HepG2 (cell line): Measurements from ENCODE around the gene PYDC2. TPM values are rescaled to one million over a fixed set of nuclear protein-coding genes. Genes with fewer than 3 reads are reported as not detected.

Experiments used
- HNF4G ChIP-seq, 2 experiments: sonication (generic) in 1 of 2; formaldehyde crosslinking in 1 of 2; IDR thresholded peaks; 2 replicates each; pipeline versions ENCODE4 v1.4.0 to v1.6.1; 2011 to 2020; ENCODE audit warnings: borderline replicate concordance in 2 of 2, low read depth in 2 of 2, mild to moderate bottlenecking in 2 of 2, low read length in 1 of 2, missing genetic modification reagents in 1 of 2, moderate library complexity in 1 of 2
- NONO ChIP-seq, 2 experiments: fragments of 450-650 bp in 1 of 2; sonication (generic) in 1 of 2; formaldehyde crosslinking in 1 of 2; IDR thresholded peaks in 1 of 2; conservative IDR thresholded peaks in 1 of 2; 2 replicates each; pipeline versions ENCODE4 v1.6.1 to v1.8.0; 2017 to 2022; ENCODE audit warnings: mild to moderate bottlenecking in 1 of 2, missing genetic modification reagents in 1 of 2, moderate library complexity in 1 of 2
- ZNF326 ChIP-seq: sonication (generic); formaldehyde crosslinking; IDR thresholded peaks from 2 replicates; pipeline ENCODE4 v1.4.0; 2020; ENCODE audit warnings: missing genetic modification reagents, borderline replicate concordance
- ZNF589 ChIP-seq: sonication (generic); formaldehyde crosslinking; conservative IDR thresholded peaks from 2 replicates; pipeline ENCODE4 v1.8.0; 2022; ENCODE audit warnings: mild to moderate bottlenecking, moderate library complexity, missing genetic modification reagents
- ZSCAN30 ChIP-seq: sonication (generic); formaldehyde crosslinking; IDR thresholded peaks from 2 replicates; pipeline ENCODE4 v1.5.0; 2020; ENCODE audit warnings: mild to moderate bottlenecking, missing genetic modification reagents
- ZSCAN31 ChIP-seq: sonication (generic); formaldehyde crosslinking; IDR thresholded peaks from 2 replicates; pipeline ENCODE4 v1.5.0; 2020; ENCODE audit warnings: low read depth, mild to moderate bottlenecking, missing genetic modification reagents
- polyA plus RNA-seq, 8 experiments: library from polyadenylated mRNA; depleted of rRNA in 3 of 8; stranded (reverse) in 7 of 8; unstranded in 1 of 8; fragments of >200 nt; fragmentation: Illumina TruSeq in 4 of 8; extraction: Trizol in 4 of 8; gene quantifications; 2 replicates each; pipeline versions ENCODE4 v1.2.1 to v1.2.3, GENCODE V29; 2011 to 2016; ENCODE audit warnings: low read depth in 4 of 8, missing spikeins in 1 of 8, mixed read lengths in 1 of 8; ENCODE audit not compliant: insufficient read depth in 1 of 8
- total RNA-seq, 5 experiments: library from RNA; depleted of rRNA; stranded (reverse); fragments of >200 nt; fragmentation: Illumina TruSeq; extraction: Trizol; gene quantifications; 2 replicates each; pipeline ENCODE4 v1.2.3, GENCODE V29; 2016; ENCODE audit warnings: low read depth in 1 of 5
- TF ChIP-seq, protein P1 (sequence below): sonication (generic); formaldehyde crosslinking; IDR thresholded peaks from 2 replicates; pipeline ENCODE4 v1.4.0; 2020; ENCODE audit warnings: mild to moderate bottlenecking, missing genetic modification reagents
- TF ChIP-seq, protein P2 (sequence below): sonication (generic); formaldehyde crosslinking; IDR thresholded peaks from 2 replicates; pipeline ENCODE4 v1.5.1; 2020; ENCODE audit warnings: mild to moderate bottlenecking, missing genetic modification reagents

The PYDC2 gene
- total and polyA plus RNA-seq, 2 of the 13 experiments (the other 11 are each of a cell fraction or from before 2014, with no cell fraction given): not detected

DNA sequence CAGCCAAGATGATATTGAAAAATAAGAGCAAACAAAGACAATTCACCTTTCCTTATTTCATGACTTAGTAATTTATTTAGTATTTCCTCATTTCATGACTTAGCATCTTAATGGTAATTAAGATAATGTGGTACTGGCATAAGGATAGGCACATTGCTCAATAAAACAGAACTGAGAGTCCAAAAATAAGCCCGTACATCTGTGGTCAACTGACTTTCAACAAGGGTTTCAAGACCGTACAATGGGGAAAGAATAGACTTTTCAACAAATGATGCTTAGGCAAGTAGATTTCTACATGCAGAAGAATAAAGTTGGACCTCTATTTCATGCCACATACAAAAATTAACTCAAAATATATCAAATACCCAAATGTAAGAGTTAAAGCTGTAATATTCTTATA is 603 bp upstream of the PYDC2 start (continued):
- TF ChIP-seq, protein P1, sequence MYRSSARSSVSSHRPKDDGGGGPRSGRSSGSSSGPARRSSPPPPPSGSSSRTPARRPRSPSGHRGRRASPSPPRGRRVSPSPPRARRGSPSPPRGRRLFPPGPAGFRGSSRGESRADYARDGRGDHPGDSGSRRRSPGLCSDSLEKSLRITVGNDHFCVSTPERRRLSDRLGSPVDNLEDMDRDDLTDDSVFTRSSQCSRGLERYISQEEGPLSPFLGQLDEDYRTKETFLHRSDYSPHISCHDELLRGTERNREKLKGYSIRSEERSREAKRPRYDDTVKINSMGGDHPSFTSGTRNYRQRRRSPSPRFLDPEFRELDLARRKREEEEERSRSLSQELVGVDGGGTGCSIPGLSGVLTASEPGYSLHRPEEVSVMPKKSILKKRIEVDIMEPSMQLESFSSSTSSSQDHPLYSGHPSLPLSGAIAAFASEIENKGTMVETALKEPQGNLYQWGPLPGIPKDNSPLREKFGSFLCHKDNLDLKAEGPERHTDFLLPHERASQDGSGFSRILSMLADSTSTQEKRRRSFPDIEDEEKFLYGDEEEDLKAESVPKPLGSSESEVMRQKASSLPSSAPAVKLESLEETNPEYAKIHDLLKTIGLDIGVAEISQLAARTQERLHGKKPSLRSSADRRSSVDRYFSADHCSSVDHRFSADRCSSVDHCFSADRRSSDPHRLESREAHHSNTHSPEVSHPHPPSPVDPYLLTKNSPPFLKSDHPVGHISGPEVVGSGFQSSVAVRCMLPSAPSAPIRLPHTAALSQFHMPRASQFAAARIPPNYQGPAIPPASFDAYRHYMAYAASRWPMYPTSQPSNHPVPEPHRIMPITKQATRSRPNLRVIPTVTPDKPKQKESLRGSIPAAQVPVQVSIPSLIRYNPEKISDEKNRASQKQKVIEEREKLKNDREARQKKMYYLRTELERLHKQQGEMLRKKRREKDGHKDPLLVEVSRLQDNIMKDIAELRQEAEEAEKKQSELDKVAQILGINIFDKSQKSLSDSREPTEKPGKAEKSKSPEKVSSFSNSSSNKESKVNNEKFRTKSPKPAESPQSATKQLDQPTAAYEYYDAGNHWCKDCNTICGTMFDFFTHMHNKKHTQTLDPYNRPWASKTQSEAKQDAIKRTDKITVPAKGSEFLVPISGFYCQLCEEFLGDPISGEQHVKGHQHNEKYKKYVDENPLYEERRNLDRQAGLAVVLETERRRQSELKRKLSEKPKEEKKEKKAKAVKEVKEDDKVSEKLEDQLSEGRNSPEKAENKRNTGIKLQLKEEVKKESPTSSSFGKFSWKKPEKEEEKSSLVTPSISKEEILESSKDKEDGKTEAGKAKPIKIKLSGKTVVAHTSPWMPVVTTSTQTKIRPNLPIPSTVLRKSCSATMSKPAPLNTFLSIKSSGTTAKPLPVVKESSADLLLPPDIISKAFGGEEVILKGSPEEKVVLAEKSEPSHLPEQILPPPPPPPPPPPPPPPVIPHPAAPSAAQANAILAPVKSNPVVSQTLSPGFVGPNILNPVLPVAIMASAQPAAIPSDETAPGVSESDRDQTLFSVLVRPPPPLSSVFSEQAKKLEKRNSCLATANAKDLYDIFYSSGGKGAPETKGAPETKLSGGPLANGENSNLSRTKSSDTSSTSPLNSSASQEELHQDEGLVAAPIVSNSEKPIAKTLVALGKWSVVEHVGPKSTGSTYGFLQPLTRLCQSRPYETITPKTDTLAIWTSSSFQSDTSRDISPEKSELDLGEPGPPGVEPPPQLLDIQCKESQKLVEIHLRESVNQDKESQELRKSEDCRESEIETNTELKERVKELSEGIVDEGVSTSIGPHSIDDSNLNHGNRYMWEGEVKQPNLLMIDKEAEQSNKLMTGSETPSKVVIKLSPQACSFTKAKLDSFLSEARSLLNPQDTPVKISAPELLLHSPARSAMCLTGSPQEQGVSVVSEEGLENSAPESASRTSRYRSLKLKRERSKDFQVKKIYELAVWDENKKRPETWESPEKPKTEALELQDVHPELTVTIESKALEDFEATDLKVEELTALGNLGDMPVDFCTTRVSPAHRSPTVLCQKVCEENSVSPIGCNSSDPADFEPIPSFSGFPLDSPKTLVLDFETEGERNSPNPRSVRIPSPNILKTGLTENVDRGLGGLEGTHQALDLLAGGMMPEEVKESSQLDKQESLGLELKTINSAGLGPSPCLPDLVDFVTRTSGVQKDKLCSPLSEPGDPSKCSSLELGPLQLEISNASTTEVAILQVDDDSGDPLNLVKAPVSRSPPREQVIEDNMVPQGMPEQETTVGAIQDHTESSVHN (CRISPR knock-in tag): no peak
- TF ChIP-seq ZNF326 (CRISPR knock-in tag) (no peak), ZSCAN30 (no peak), HNF4G (IDR thresholded peaks at IDR 0.05; ENCODE audit: borderline replicate concordance, low read depth, low read length) (no peak), HNF4G (CRISPR knock-in tag; IDR thresholded peaks at IDR 0.05; ENCODE audit: borderline replicate concordance, low read depth) (no peak), NONO (IDR thresholded peaks at IDR 0.05) (no peak), NONO (CRISPR knock-in tag; conservative IDR thresholded peaks at IDR 0.05) (no peak), ZNF589 (CRISPR knock-in tag) (no peak), ZSCAN31 (no peak)
- TF ChIP-seq, protein P2, sequence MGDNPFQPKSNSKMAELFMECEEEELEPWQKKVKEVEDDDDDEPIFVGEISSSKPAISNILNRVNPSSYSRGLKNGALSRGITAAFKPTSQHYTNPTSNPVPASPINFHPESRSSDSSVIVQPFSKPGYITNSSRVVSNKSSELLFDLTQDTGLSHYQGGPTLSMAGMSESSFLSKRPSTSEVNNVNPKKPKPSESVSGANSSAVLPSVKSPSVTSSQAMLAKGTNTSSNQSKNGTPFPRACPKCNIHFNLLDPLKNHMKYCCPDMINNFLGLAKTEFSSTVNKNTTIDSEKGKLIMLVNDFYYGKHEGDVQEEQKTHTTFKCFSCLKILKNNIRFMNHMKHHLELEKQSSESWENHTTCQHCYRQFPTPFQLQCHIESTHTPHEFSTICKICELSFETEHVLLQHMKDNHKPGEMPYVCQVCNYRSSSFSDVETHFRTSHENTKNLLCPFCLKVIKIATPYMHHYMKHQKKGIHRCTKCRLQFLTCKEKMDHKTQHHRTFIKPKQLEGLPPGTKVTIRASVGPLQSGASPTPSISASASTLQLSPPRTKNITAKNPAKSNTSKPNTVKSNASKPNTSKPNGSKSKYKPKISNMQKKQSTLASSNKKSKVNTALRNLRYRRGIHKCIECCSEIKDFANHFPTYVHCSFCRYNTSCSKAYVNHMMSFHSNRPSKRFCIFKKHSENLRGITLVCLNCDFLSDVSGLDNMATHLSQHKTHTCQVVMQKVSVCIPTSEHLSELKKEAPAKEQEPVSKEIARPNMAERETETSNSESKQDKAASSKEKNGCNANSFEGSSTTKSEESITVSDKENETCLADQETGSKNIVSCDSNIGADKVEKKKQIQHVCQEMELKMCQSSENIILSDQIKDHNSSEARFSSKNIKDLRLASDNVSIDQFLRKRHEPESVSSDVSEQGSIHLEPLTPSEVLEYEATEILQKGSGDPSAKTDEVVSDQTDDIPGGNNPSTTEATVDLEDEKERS (CRISPR knock-in tag): no peak
